Measurements from ENCODE around the gene CYP27C1.

DNA sequence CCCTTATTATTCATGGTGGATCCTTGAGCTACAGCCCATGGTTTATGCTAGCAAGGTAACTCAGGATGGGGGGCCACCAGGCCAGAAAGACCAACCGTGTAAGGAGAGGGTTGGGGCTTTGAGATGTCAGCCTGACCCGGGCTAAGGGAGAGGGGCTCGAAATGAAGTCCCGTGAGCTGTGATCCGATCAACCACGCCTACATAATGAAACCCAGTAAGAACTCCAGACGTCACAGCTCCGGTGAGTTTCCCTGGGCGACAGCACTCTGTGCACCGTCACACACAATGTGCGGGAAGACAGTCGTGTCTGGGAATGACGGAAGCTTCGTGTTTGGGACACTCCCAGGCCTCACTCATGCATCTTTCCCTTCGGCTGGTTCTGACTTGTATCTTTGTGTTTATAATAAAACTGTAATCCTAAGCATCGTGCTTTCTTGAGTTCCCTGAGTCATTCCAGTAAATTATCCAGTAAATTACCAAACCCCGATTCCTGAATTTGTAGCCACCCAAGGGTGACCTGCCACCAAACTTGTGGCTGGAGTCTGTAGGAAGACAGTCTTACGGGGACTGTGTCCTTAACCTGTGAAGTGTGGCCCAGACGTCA is 44.2 kb downstream of the CYP27C1 start:
- TF ChIP-seq, protein P1, sequence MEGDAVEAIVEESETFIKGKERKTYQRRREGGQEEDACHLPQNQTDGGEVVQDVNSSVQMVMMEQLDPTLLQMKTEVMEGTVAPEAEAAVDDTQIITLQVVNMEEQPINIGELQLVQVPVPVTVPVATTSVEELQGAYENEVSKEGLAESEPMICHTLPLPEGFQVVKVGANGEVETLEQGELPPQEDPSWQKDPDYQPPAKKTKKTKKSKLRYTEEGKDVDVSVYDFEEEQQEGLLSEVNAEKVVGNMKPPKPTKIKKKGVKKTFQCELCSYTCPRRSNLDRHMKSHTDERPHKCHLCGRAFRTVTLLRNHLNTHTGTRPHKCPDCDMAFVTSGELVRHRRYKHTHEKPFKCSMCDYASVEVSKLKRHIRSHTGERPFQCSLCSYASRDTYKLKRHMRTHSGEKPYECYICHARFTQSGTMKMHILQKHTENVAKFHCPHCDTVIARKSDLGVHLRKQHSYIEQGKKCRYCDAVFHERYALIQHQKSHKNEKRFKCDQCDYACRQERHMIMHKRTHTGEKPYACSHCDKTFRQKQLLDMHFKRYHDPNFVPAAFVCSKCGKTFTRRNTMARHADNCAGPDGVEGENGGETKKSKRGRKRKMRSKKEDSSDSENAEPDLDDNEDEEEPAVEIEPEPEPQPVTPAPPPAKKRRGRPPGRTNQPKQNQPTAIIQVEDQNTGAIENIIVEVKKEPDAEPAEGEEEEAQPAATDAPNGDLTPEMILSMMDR (IDR thresholded peaks at IDR 0.05 in 4 of 5, conservative IDR thresholded peaks at IDR 0.05 in 1 of 5) = no peak
- no peak for TF ChIP-seq POLR2A (IDR thresholded peaks at IDR 0.05)
